T-helper 1 cell treated with Interleukin-12 subunit alpha and Interleukin-12 subunit beta and Interleukin-4 antibody, amounts not matched to agents 30 μg/mL and 1 μg/mL, for 36 hours (primary cell): ENCODE results near the gene OR51D1.

ENCODE experiments used
- H3K27ac Mint-ChIP-seq: one replicate; pipeline ENCODE4 v1.8.0; 2021; ENCODE audit warnings: mild to moderate bottlenecking, mixed read lengths
- H3K27me3 Mint-ChIP-seq: one replicate; pipeline ENCODE4 v1.8.0; 2021; ENCODE audit warnings: low read depth, mixed read lengths
- H3K36me3 Mint-ChIP-seq: one replicate; pipeline ENCODE4 v1.8.0; 2021; ENCODE audit warnings: low read depth, mixed read lengths
- H3K4me1 Mint-ChIP-seq: one replicate; pipeline ENCODE4 v1.8.0; 2021; ENCODE audit warnings: low read depth, mixed read lengths
- H3K4me3 Mint-ChIP-seq: one replicate; pipeline ENCODE4 v1.8.0; 2021; ENCODE audit warnings: mild to moderate bottlenecking, moderate library complexity, mixed read lengths
- H3K9me3 Mint-ChIP-seq: one replicate; pipeline ENCODE4 v1.8.0; 2021; ENCODE audit warnings: mixed read lengths

The OR51D1 gene

GRCh38 chr11:4637662-4638047 lies 378 bp downstream of the OR51D1 start:
- Mint-ChIP-seq H3K36me3 (no peaks in the 10 kb centered on the region), H3K27me3 (no peaks in the 10 kb centered on the region), H3K27ac (no peak overlapping the region), H3K9me3 (no peaks in the 10 kb centered on the region), H3K4me3 (no peak overlapping the region), H3K4me1 (no peaks in the 10 kb centered on the region)

GRCh38 chr11:4639931-4640330 lies 2.7 kb downstream of the OR51D1 start:
- no peaks in the 10 kb centered on the region for H3K9me3 Mint-ChIP-seq
- no peaks in the 10 kb centered on the region for H3K27me3 Mint-ChIP-seq
- H3K4me1 Mint-ChIP-seq = no peaks in the 10 kb centered on the region
- no peak overlapping the region for H3K27ac Mint-ChIP-seq
- no peak overlapping the region for H3K4me3 Mint-ChIP-seq
- H3K36me3 Mint-ChIP-seq = no peaks in the 10 kb centered on the region

GRCh38 chr11:4641501-4641900 lies 4.2 kb downstream of the OR51D1 start:
- H3K9me3 Mint-ChIP-seq = no peaks in the 10 kb centered on the region
- H3K36me3 Mint-ChIP-seq = no peaks in the 10 kb centered on the region
- H3K4me1 Mint-ChIP-seq = no peaks in the 10 kb centered on the region
- no peak overlapping the region for H3K4me3 Mint-ChIP-seq
- no peaks in the 10 kb centered on the region for H3K27me3 Mint-ChIP-seq
- H3K27ac Mint-ChIP-seq = no peak overlapping the region

- no peaks in the 10 kb centered on the region for H3K4me1 Mint-ChIP-seq
- H3K36me3 Mint-ChIP-seq = no peaks in the 10 kb centered on the region
- H3K9me3 Mint-ChIP-seq = no peaks in the 10 kb centered on the region
Observed at GRCh38 chr11:4642043-4642442, 4.8 kb downstream of the OR51D1 start.

GRCh38 chr11:4643076-4643475 lies 5.8 kb downstream of the OR51D1 start:
- Mint-ChIP-seq H3K27me3 (no peaks in the 10 kb centered on the region), H3K36me3 (no peaks in the 10 kb centered on the region), H3K4me3 (no peak overlapping the region), H3K9me3 (no peaks in the 10 kb centered on the region), H3K27ac (no peak overlapping the region), H3K4me1 (no peaks in the 10 kb centered on the region)

More at GRCh38 chr11:4642043-4642442, 4.8 kb downstream of the OR51D1 start:
- H3K27ac Mint-ChIP-seq = no peak overlapping the region
- no peaks in the 10 kb centered on the region for H3K27me3 Mint-ChIP-seq
- H3K4me3 Mint-ChIP-seq = no peak overlapping the region

- no peak within 1 kb of the TSS for H3K4me3 Mint-ChIP-seq
- H3K27me3 Mint-ChIP-seq = no peaks in the 10 kb centered on the region
- H3K36me3 Mint-ChIP-seq = no peaks in the 10 kb centered on the region
- no peaks in the 10 kb centered on the region for H3K9me3 Mint-ChIP-seq
- H3K27ac Mint-ChIP-seq = no peak within 1 kb of the TSS
- H3K4me1 Mint-ChIP-seq = no peaks in the 10 kb centered on the region
Observed at GRCh38 chr11:4643682-4644081, 6.4 kb downstream of the OR51D1 start, which contains the start of gene OR51E1. TSS of gene OR51E1 (plus strand) at chr11:4643982. CDS start at chr11:4652527, 8,545 bp downstream.

GRCh38 chr11:4644233-4644632 lies 7.0 kb downstream of the OR51D1 start:
- Mint-ChIP-seq H3K27ac (no peak overlapping the region), H3K4me1 (no peaks in the 10 kb centered on the region), H3K9me3 (no peaks in the 10 kb centered on the region), H3K27me3 (peaks cover 3% of the 10 kb centered on the region), H3K36me3 (no peaks in the 10 kb centered on the region), H3K4me3 (no peak overlapping the region)

GRCh38 chr11:4645974-4646373 lies 8.7 kb downstream of the OR51D1 start:
- no peak overlapping the region for H3K27ac Mint-ChIP-seq
- no peaks in the 10 kb centered on the region for H3K36me3 Mint-ChIP-seq
- no peaks in the 10 kb centered on the region for H3K9me3 Mint-ChIP-seq
- H3K4me1 Mint-ChIP-seq = no peaks in the 10 kb centered on the region
- H3K27me3 Mint-ChIP-seq = peaks cover 6% of the 10 kb centered on the region
- no peak overlapping the region for H3K4me3 Mint-ChIP-seq

- Mint-ChIP-seq H3K9me3 (no peaks in the 10 kb centered on the region), H3K27ac (no peak overlapping the region), H3K4me1 (no peaks in the 10 kb centered on the region), H3K36me3 (no peaks in the 10 kb centered on the region), H3K4me3 (no peak overlapping the region), H3K27me3 (peaks cover 6% of the 10 kb centered on the region)
Observed at GRCh38 chr11:4647766-4648165, 10.5 kb downstream of the OR51D1 start.

GRCh38 chr11:4654635-4655369 lies 17.5 kb downstream of the OR51D1 start:
- no peaks in the 10 kb centered on the region for H3K9me3 Mint-ChIP-seq
- no peak overlapping the region for H3K4me3 Mint-ChIP-seq
- no peak overlapping the region for H3K27ac Mint-ChIP-seq
- no peaks in the 10 kb centered on the region for H3K36me3 Mint-ChIP-seq
- peaks cover 3% of the 10 kb centered on the region for H3K27me3 Mint-ChIP-seq
- H3K4me1 Mint-ChIP-seq = peaks cover 3% of the 10 kb centered on the region

GRCh38 chr11:4658629-4659445 lies 21.6 kb downstream of the OR51D1 start:
- Mint-ChIP-seq H3K27ac (no peak overlapping the region), H3K36me3 (no peaks in the 10 kb centered on the region), H3K4me3 (no peak overlapping the region), H3K9me3 (no peaks in the 10 kb centered on the region), H3K4me1 (peaks cover 3% of the 10 kb centered on the region), H3K27me3 (peaks cover 6% of the 10 kb centered on the region)

GRCh38 chr11:4662876-4663275 lies 25.6 kb downstream of the OR51D1 start:
- Mint-ChIP-seq H3K27me3 (peaks cover 9% of the 10 kb centered on the region), H3K9me3 (no peaks in the 10 kb centered on the region), H3K36me3 (no peaks in the 10 kb centered on the region), H3K4me3 (no peak overlapping the region), H3K4me1 (no peaks in the 10 kb centered on the region), H3K27ac (no peak overlapping the region)

GRCh38 chr11:4664183-4664582 lies 26.9 kb downstream of the OR51D1 start:
- Mint-ChIP-seq H3K4me3 (no peak overlapping the region), H3K36me3 (no peaks in the 10 kb centered on the region), H3K27ac (no peak overlapping the region)

GRCh38 chr11:4664786-4665185 lies 27.5 kb downstream of the OR51D1 start:
- no peaks in the 10 kb centered on the region for H3K4me1 Mint-ChIP-seq
- no peaks in the 10 kb centered on the region for H3K36me3 Mint-ChIP-seq
- H3K27ac Mint-ChIP-seq = no peak overlapping the region
- H3K9me3 Mint-ChIP-seq = no peaks in the 10 kb centered on the region
- no peak overlapping the region for H3K4me3 Mint-ChIP-seq
- peaks cover 9% of the 10 kb centered on the region for H3K27me3 Mint-ChIP-seq

More at GRCh38 chr11:4664183-4664582, 26.9 kb downstream of the OR51D1 start:
- no peaks in the 10 kb centered on the region for H3K4me1 Mint-ChIP-seq
- H3K9me3 Mint-ChIP-seq = no peaks in the 10 kb centered on the region
- H3K27me3 Mint-ChIP-seq = peaks cover 9% of the 10 kb centered on the region

GRCh38 chr11:4665424-4665823 lies 28.1 kb downstream of the OR51D1 start:
- Mint-ChIP-seq H3K4me1 (no peaks in the 10 kb centered on the region), H3K27me3 (peaks cover 9% of the 10 kb centered on the region), H3K36me3 (no peaks in the 10 kb centered on the region), H3K9me3 (no peaks in the 10 kb centered on the region), H3K27ac (no peak overlapping the region), H3K4me3 (no peak overlapping the region)
